SU-DHL-6 (cell line): ENCODE data around the gene CCNY.

Experiments used
- H2AFZ ChIP-seq: fragments of 200-600 bp; sonication (generic); 2 replicates; pipeline ENCODE4 v1.6.1; 2014; ENCODE audit warnings: low read depth, mild to moderate bottlenecking, moderate library complexity, mixed read lengths, antibody characterized with exemption, low read length; ENCODE audit not compliant: severe bottlenecking
- H3F3A ChIP-seq: fragments of 200-600 bp; shearing (Covaris generic); 2 replicates; pipeline ENCODE4 v1.6.0; 2016; ENCODE audit warnings: antibody characterized with exemption, mild to moderate bottlenecking; ENCODE audit not compliant: insufficient read depth
- H3K27ac ChIP-seq: fragments of 200-600 bp; sonication (generic); 2 replicates; pipeline ENCODE4 v1.5.1; 2016; ENCODE audit warnings: low read depth, mild to moderate bottlenecking, low read length, moderate library complexity, mixed read lengths
- H3K27me3 ChIP-seq: fragments of 200-600 bp; sonication (generic), shearing (Covaris generic); 2 replicates; pipeline ENCODE4 v1.6.0; 2014; ENCODE audit warnings: mild to moderate bottlenecking, low read length
- H3K36me3 ChIP-seq: fragments of 200-600 bp; sonication (generic); 2 replicates; pipeline ENCODE4 v1.6.1; 2014; ENCODE audit warnings: mild to moderate bottlenecking, low read length, mixed read lengths
- H3K4me2 ChIP-seq: fragments of 300-600, 200-600 bp; shearing (Covaris generic), sonication (generic); 2 replicates; pipeline ENCODE4 v1.6.0; 2014; ENCODE audit warnings: low read length, low read depth, mild to moderate bottlenecking; ENCODE audit not compliant: poor library complexity, severe bottlenecking
- H3K4me3 ChIP-seq: fragments of 200-600 bp; sonication (generic); 2 replicates; pipeline ENCODE4 v1.5.1; 2014; ENCODE audit warnings: antibody characterized with exemption, low read length, mild to moderate bottlenecking, mixed read lengths; ENCODE audit not compliant: insufficient read depth, poor library complexity, severe bottlenecking
- H3K79me2 ChIP-seq: fragments of 200-600 bp; sonication (generic); 2 replicates; pipeline ENCODE4 v1.6.1; 2014; ENCODE audit warnings: mild to moderate bottlenecking, low read length, moderate library complexity; ENCODE audit not compliant: insufficient read depth
- H3K9ac ChIP-seq: fragments of 200-600 bp; sonication (generic); 2 replicates; pipeline ENCODE4 v1.7.0; 2014; ENCODE audit warnings: mild to moderate bottlenecking, low read length
- H3K9me2 ChIP-seq: fragments of 200-600 bp; sonication (generic); replicated peaks from 2 replicates; pipeline ENCODE4 v1.6.1; 2014; ENCODE audit warnings: low read length; ENCODE audit not compliant: insufficient read depth
- H3K9me3 ChIP-seq: fragments of 200-600 bp; sonication (generic); 2 replicates; pipeline ENCODE4 v1.6.1; 2014; ENCODE audit warnings: low read length, mixed read lengths; ENCODE audit not compliant: insufficient read depth
- H4K20me1 ChIP-seq: fragments of 200-600 bp; sonication (generic); 2 replicates; pipeline ENCODE4 v1.6.1; 2014; ENCODE audit warnings: low read depth, mild to moderate bottlenecking, antibody characterized with exemption, low read length, moderate library complexity, mixed read lengths
- EZH2phosphoT487 ChIP-seq: fragments of 200-600 bp; sonication (generic), shearing (Covaris generic); conservative IDR thresholded peaks from 2 replicates; pipeline ENCODE4 v1.6.1; 2018; ENCODE audit warnings: mild to moderate bottlenecking, antibody characterized with exemption, low read length, moderate library complexity, mixed read lengths
- TF ChIP-seq, protein P1 (sequence below): fragments of 200-600 bp; sonication (generic); IDR thresholded peaks from one replicate; pipeline ENCODE4 v1.5.1; 2017; ENCODE audit warnings: antibody characterized with exemption, mild to moderate bottlenecking, low read length, moderate library complexity; ENCODE audit not compliant: insufficient read depth, poor library complexity, severe bottlenecking

Gene CCNY

DNA sequence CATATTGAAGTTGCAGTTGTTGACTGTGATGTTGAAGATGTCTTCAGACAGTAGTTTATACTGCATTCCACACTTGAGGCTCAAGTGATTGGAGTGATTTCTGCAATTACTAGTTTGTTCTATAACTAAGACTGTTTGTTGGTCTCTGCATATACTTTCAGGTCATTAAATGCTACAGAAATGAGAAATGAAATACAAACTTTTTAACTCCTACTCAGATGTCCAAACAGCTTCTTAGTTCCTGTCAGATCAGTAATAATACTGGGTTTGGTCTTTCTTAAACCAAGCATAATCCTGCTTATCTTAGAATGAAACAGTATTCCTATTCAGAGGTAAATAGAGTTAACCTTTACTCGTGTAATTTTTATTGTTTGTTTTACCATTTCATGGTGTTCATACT is 115.9 kb downstream of the CCNY start:
- Histone ChIP-seq H3K9me2 (no peaks in the 10 kb centered on the region), H3K27ac (no peak overlapping the region), H2AFZ (no peak overlapping the region), H3K27me3 (no peaks in the 10 kb centered on the region), H4K20me1 (peaks cover 13% of the 10 kb centered on the region), H3K9ac (no peak overlapping the region), H3F3A (no peaks in the 10 kb centered on the region), H3K79me2 (no peaks in the 10 kb centered on the region; the same call in 1 of the 2 replicates), H3K9me3 (no peaks in the 10 kb centered on the region), H3K36me3 (no peaks in the 10 kb centered on the region), H3K4me2 (no peak overlapping the region), H3K4me3 (no peak overlapping the region)
- TF ChIP-seq EZH2phosphoT487: no peak
- TF ChIP-seq, protein P1, sequence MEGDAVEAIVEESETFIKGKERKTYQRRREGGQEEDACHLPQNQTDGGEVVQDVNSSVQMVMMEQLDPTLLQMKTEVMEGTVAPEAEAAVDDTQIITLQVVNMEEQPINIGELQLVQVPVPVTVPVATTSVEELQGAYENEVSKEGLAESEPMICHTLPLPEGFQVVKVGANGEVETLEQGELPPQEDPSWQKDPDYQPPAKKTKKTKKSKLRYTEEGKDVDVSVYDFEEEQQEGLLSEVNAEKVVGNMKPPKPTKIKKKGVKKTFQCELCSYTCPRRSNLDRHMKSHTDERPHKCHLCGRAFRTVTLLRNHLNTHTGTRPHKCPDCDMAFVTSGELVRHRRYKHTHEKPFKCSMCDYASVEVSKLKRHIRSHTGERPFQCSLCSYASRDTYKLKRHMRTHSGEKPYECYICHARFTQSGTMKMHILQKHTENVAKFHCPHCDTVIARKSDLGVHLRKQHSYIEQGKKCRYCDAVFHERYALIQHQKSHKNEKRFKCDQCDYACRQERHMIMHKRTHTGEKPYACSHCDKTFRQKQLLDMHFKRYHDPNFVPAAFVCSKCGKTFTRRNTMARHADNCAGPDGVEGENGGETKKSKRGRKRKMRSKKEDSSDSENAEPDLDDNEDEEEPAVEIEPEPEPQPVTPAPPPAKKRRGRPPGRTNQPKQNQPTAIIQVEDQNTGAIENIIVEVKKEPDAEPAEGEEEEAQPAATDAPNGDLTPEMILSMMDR: no peak

DNA sequence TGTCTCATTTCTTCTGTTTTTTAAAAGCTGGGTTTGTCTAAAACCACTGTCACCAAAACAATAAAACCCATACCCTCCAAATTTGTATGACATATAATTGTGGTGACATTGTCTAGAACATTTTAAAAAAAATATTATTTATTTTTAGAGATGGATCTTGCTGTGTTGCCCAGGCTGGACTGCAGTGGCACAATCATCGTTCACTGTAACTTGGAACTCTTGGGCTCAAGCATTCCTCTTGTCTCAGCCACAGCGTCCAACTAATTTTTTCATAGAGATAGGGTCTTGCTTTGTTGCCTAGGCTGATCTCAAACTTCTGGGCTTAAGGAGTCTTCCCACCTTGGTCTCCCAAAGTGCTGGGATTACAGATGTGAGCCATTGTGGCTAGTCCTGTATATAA is 116.5 kb downstream of the CCNY start:
- no peak overlapping the region for H2AFZ ChIP-seq
- H3K4me2 ChIP-seq: no peak overlapping the region
- H4K20me1 ChIP-seq: peaks cover 14% of the 10 kb centered on the region
- H3K36me3 ChIP-seq: no peaks in the 10 kb centered on the region
- no peaks in the 10 kb centered on the region for H3K9me2 ChIP-seq
- no peak overlapping the region for H3K9ac ChIP-seq
- H3K27me3 ChIP-seq: no peaks in the 10 kb centered on the region
- H3K79me2 ChIP-seq: no peaks in the 10 kb centered on the region; the same call in 1 of the 2 replicates
- H3K9me3 ChIP-seq: no peaks in the 10 kb centered on the region
- TF ChIP-seq, protein P1: no peak
- H3K4me3 ChIP-seq: no peak overlapping the region
- H3F3A ChIP-seq: no peaks in the 10 kb centered on the region
- H3K27ac ChIP-seq: no peak overlapping the region

DNA sequence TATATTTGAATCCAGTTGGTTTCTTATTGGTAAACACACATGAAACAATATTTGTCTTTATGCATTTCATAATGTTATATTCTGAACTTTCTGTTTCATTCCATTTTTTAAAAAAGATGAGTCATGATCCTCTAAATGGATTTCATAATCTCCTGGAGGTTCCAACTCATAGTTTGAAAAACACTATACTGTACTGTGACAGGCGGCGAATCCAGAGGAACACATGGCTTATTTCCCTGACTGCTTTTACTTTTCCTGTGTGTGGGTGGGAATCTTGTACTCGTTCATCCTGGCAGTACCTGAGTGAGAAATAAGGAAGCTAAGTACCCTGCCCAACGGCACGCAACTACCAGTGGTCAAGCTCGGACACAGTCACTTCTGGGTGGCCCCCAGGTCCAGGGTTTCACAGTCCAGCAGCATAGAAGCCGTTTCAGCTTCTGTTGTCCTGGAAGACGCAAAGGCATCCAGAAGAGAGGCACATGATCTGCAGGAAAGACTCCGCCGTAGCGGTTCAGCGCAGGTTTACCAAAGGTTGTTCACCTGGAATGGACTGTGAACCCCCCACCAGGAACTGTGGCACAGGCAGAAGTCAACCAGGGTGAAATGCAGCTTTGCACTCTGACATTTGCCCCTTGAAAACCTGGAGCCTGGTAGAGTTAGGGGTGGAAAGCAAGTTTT is 117.7 kb downstream of the CCNY start:
- Histone ChIP-seq H3K4me2 (no peak overlapping the region), H3K27me3 (no peaks in the 10 kb centered on the region), H3K79me2 (no peaks in the 10 kb centered on the region; the same call in 1 of the 2 replicates), H3K27ac (no peak overlapping the region), H3K9me2 (no peaks in the 10 kb centered on the region), H3F3A (no peaks in the 10 kb centered on the region), H3K9me3 (no peaks in the 10 kb centered on the region), H4K20me1 (peaks cover 14% of the 10 kb centered on the region), H3K36me3 (no peaks in the 10 kb centered on the region), H2AFZ (no peak overlapping the region), H3K9ac (no peak overlapping the region), H3K4me3 (no peak overlapping the region)
- TF ChIP-seq, protein P1: no peak
- TF ChIP-seq EZH2phosphoT487: no peak
